GOT3 (cell line): ENCODE measurements around the gene HIVEP1.

Experiments
- DNase-seq: peaks from one replicate; lab custom pipeline; 2025; ENCODE audit warnings: mixed read lengths; lab: John Stamatoyannopoulos, UW

The HIVEP1 gene

DNA sequence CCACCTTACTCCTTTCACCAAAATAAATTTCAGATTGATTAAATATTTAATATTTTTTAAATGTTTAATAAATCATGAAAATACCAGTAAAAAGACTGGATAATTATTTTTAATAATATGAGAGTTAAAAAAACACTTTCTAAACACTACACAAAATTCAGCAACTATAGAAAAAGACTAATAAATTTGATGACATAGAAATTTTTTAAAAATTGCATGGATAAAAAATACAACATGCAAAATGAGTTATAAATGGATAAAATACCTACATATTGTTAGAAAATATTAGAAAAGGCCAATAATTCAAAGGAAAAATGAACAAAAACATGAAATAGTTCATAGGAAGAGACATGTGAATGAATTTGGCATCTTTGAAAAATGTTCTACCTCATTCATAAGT lies 177.0 kb downstream of the HIVEP1 start:
- DNase-seq, result no peak

DNA sequence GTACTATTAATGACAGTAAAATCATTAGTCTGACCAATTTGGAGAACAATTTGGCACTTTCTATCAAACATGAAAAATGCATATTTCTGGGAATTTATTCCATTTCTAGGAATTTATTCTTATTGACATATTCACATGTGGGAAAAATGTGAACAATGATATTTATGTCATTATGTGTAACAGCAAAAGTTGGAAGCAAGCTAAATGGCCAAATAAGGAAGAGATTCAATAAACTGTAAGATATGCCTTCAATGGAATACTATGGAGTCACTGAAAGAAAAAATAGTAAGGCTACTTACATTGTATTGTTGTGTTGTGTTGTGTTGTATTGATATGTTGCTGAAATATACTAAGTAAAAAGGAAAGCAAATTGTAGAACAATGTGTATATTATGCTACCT lies 177.5 kb downstream of the HIVEP1 start:
- DNase-seq, result no peak

DNA sequence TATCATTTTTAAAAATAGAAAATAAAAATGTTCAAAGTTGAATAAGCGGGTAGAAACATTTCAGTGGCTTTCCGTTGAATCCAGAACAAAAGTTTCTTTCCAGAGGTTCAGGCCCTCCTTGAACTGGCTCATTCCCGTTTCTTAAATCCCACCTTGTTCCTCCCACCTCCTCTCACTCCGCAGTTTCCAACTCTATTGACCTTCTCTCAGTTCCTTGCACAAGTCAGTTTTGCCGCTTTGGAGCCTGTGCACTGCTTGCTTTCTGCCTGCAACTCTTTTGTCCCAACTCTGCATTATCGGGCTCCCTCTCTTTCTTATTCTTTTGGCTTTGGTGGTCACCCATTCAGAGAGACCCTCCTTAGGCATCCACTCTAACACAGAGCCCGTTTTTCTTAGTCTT lies 178.1 kb downstream of the HIVEP1 start:
- no peak for DNase-seq

DNA sequence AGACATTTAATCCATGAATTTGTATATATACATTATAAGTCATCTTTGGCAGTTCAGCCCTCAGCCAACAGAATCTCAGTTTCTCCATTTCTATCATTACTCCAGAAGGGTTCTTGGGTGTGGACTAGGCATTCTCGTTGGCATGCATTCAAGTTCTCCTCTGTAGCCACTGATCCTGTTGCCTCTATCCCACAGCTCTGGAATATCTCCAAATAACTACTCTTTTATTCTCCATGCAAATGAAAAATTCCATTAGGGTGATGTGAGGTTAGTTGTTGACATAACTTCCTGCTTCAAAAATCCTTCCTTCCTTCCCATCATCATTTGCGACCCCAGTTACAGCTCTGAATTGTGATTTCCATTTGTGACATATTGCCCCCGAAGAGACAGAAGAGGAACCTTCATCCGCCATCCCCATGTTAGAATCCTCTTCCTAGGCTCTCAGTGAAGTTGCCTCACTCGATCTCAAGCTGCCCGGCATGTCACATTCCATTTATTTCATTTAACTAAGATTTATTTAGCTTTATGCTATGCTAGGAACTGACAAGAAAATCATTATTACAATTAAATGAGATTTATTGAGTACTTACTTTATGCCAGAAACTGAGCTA lies 184.3 kb downstream of the HIVEP1 start:
- no peak for DNase-seq

DNA sequence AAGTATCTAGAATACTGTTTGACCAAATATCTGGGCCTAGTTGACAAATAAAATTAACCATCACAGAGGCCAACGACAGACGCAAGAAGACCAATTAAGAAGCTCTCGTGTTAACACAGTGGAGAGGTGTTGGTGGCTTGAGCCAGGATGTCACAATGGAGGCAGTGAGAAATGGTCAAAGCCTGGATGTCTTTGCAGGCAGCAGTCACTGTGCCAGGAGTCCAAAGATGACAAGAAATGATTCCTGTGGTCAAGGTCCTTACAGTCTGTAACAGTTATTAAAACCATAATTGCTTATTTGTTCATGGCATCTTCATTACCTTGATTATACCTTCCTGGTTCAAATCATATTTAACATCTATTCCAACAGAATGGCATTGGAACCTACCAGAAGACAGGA lies 186.7 kb downstream of the HIVEP1 start:
- no peak for DNase-seq

DNA sequence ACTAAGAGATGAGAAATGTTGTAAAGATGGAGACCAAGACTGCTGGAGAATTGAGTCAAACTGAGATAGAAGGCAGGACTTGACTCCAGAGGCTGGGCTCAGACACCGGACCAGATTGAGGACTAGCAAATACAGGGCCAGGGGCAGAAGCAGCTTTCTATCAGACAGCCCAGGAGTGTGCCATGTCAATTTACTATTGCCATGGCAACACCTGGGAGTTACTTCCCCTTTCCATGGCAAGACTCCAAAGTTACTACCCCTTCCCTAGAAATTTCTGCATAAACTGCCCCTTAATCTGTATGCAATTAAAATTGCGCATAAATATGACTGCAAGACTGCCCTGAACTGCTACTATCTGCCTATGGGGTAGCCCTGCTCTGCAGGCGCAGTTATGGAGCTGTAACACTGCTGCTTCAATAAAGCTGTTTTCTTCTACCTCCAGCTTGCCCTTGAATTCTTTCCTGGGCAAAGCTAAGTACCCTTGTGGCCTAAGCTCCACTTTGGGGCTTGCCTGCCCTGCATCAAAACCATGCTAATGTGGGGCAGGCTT lies 188.0 kb downstream of the HIVEP1 start:
- no peak for DNase-seq

DNA sequence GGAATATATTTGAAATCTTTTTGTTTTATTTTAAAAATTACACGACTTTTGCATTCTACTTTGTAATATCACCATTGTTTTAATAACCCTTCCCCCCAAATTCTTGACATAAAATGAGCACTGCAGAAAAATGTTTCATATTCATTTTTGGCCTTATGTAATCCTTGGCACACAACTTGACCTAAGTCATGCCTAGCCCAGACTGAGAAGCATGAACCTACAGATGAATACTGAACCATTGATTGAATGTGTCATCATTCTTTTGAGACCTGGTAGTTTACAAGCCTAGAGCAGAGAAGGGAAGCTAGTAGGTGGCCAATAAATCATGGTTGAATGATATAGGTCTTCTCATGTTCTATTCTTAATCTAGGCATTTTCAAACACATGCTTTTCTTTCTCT lies 188.6 kb downstream of the HIVEP1 start:
- no peak for DNase-seq

DNA sequence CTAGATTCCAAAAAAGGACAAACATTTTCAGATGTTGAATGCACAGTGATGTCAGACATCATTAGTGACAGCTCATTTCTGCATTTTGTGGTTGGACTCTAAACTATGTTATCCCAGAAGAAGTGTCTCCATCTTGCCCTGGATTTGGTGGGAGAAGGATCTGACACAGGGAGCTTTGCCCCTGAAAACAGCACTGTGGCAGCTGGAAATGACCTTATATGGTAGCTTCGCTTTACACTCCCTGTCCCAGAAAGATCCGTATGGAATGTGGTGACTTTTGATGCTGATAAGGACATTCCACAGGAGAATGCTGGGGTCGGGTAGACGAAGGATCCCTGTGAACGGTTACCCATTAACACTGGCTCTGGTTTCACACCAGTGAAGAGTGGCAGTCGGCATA lies 190.9 kb downstream of the HIVEP1 start:
- DNase-seq, result no peak

DNA sequence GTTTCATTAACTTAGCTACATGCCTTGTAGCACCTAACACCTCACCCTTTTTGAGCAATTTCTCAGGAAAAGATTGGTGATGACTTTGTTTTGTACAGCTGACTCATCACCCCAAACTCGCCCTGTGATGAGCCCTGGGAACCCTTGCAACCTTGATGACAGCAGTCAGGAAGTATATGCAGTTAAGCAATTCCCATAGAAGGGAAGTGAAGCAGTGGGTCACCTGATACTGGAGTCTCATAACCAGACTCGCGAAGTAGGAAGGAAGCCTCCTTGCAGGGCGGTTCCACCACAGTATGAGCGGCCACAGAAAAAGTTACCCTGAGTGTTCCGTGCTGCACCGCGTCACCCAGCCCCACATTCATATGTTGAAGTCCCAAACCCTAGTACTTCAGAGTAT lies 196.1 kb downstream of the HIVEP1 start:
- no peak for DNase-seq

DNA sequence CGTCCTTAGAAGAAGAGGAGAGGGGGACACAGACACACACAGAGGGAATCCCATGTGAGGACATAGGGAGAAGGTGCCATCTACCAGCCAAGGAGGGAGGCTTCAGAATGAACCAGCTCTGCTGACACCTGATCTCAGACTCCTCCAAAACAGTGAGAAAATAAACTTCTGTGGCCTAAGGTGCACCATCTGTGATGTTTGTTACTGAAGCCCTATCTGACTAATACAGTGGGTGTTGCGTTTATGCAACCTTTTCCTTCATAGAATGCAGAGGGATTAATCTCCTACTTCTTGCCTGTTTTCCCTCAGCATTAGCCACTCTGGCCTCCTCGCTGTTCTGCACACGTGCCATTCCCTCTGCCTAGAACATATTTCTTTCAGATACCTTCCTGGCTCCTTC lies 196.6 kb downstream of the HIVEP1 start:
- DNase-seq, result no peak
